IMR-90 (cell line): Measurements from ENCODE around the gene DNAJC5. TPM values are rescaled to one million over a fixed set of nuclear protein-coding genes. Genes with fewer than 3 reads are reported as not detected.

Experiments
- ATAC-seq: fragments of 200-7000 bp; cut with Tn5 transposase; 2 replicates; pipeline ENCODE4 v1.9.1; 2020; ENCODE audit warnings: low read depth, mild to moderate bottlenecking, moderate library complexity
- BruUV-seq: library from RNA; stranded (reverse); fragments of 400-500 nt; replicated peaks from 2 replicates; lab custom pipeline; 2021; lab: Mats Ljungman, UMichigan
- CTCF ChIA-PET: fragments of 300-600 bp; formaldehyde crosslinking; extraction: SDS; loops from one replicate; lab custom pipeline; 2021; ENCODE audit warnings: antibody characterized with exemption; lab: Yijun Ruan, JAX
- POLR2A ChIA-PET: fragments of 300-600 bp; sonication (Branson Sonifier 250); formaldehyde crosslinking; loops from one replicate; lab custom pipeline; 2022; ENCODE audit warnings: antibody characterized with exemption; ENCODE audit not compliant: unreplicated experiment; lab: Charles Lee
- DNase-seq: peaks from one replicate; pipeline ENCODE4 v3.0.0; 2013
- H2AFZ ChIP-seq: replicated peaks from 2 replicates; pipeline ENCODE3; 2013; ENCODE audit warnings: low read length, mild to moderate bottlenecking; ENCODE audit not compliant: poor library complexity
- H2AK5ac ChIP-seq: 2 replicates; pipeline ENCODE4 v1.6.1; 2013; ENCODE audit warnings: low read depth, low read length, inconsistent platforms
- H2AK9ac ChIP-seq: replicated peaks from 2 replicates; pipeline ENCODE3; 2013; ENCODE audit warnings: mild to moderate bottlenecking, low read depth, low read length, moderate library complexity; ENCODE audit not compliant: poor library complexity
- H2BK120ac ChIP-seq: 2 replicates; pipeline ENCODE4 v1.6.1; 2013; ENCODE audit warnings: low read depth, low read length, inconsistent platforms
- H2BK15ac ChIP-seq: 3 replicates; pipeline ENCODE4 v1.6.1; 2013; ENCODE audit warnings: low read depth, low read length, inconsistent platforms
- H2BK20ac ChIP-seq: 2 replicates; pipeline ENCODE4 v1.6.1; 2013; ENCODE audit warnings: low read depth, mild to moderate bottlenecking, inconsistent platforms, low read length, moderate library complexity
- H2BK5ac ChIP-seq: 2 replicates; pipeline ENCODE4 v1.6.1; 2013; ENCODE audit warnings: mild to moderate bottlenecking, low read depth, low read length, inconsistent platforms; ENCODE audit not compliant: poor library complexity, severe bottlenecking
- H3K14ac ChIP-seq: replicated peaks from 2 replicates; pipeline ENCODE4 v1.6.1; 2013; ENCODE audit warnings: low read depth, low read length, inconsistent platforms
- H3K18ac ChIP-seq: 2 replicates; pipeline ENCODE4 v1.6.1; 2013; ENCODE audit warnings: low read depth, low read length, control low read depth
- H3K23ac ChIP-seq: 2 replicates; pipeline ENCODE4 v1.6.1; 2013; ENCODE audit warnings: low read depth, low read length, inconsistent platforms
- H3K27ac ChIP-seq: 2 replicates; pipeline ENCODE4 v1.5.1; 2013; ENCODE audit warnings: mild to moderate bottlenecking, control low read depth, low read length; ENCODE audit not compliant: insufficient read depth
- H3K27me3 ChIP-seq: 2 replicates; pipeline ENCODE4 v1.6.1; 2013; ENCODE audit warnings: low read length; ENCODE audit not compliant: control insufficient read depth, insufficient read depth
- H3K36me3 ChIP-seq: 2 replicates; pipeline ENCODE4 v1.6.1; 2013; ENCODE audit warnings: low read length, mixed read lengths; ENCODE audit not compliant: control insufficient read depth, insufficient read depth
- H3K4ac ChIP-seq: 2 replicates; pipeline ENCODE4 v1.6.1; 2013; ENCODE audit warnings: low read depth, low read length, inconsistent platforms
- H3K4me1 ChIP-seq: 2 replicates; pipeline ENCODE4 v1.6.1; 2013; ENCODE audit warnings: low read length, mixed read lengths; ENCODE audit not compliant: control insufficient read depth, insufficient read depth
- H3K4me2 ChIP-seq: 2 replicates; pipeline ENCODE4 v1.6.1; 2013; ENCODE audit warnings: low read depth, mild to moderate bottlenecking, control low read depth, low read length, moderate library complexity
- H3K4me3 ChIP-seq: 2 replicates; pipeline ENCODE4 v1.5.1; 2013; ENCODE audit warnings: low read depth, mild to moderate bottlenecking, control low read depth, low read length, moderate library complexity; ENCODE audit not compliant: insufficient read depth
- H3K56ac ChIP-seq: 2 replicates; pipeline ENCODE4 v1.6.1; 2013; ENCODE audit warnings: low read length, inconsistent platforms; ENCODE audit not compliant: insufficient read depth; ENCODE audit errors: extremely low read depth
- H3K79me1 ChIP-seq, 2 experiments: 2 replicates each; pipeline ENCODE4 v1.6.1; 2013; ENCODE audit warnings: low read length in 2 of 2, inconsistent platforms in 1 of 2, low read depth in 1 of 2
- H3K9ac ChIP-seq: 2 replicates; pipeline ENCODE4 v1.6.1; 2013; ENCODE audit warnings: low read depth, low read length, control low read depth
- H3K9me1 ChIP-seq: 2 replicates; pipeline ENCODE4 v1.6.1; 2013; ENCODE audit warnings: low read length, inconsistent platforms; ENCODE audit not compliant: insufficient read depth
- H3K9me3 ChIP-seq: 2 replicates; pipeline ENCODE4 v1.6.1; 2013; ENCODE audit warnings: low read length; ENCODE audit not compliant: control insufficient read depth, insufficient read depth
- H4K20me1 ChIP-seq: 2 replicates; pipeline ENCODE4 v1.6.1; 2013; ENCODE audit warnings: low read length, inconsistent platforms; ENCODE audit not compliant: insufficient read depth
- H4K5ac ChIP-seq: 2 replicates; pipeline ENCODE4 v1.6.1; 2013; ENCODE audit warnings: mild to moderate bottlenecking, low read depth, low read length, control low read depth
- H4K8ac ChIP-seq, 2 experiments: 2 replicates each; pipeline ENCODE4 v1.6.1; 2013; ENCODE audit warnings: low read depth in 2 of 2, low read length in 2 of 2, control low read depth in 1 of 2, inconsistent platforms in 1 of 2
- H4K91ac ChIP-seq: 2 replicates; pipeline ENCODE4 v1.6.1; 2013; ENCODE audit warnings: low read depth, low read length, inconsistent platforms; ENCODE audit not compliant: insufficient read depth
- BHLHE40 ChIP-seq: fragments of 150-350 bp; IDR thresholded peaks from 2 replicates; pipeline ENCODE4 v1.6.1; 2016; ENCODE audit warnings: mild to moderate bottlenecking, low read depth, low read length
- CEBPB ChIP-seq: IDR thresholded peaks from 2 replicates; pipeline ENCODE4 v1.6.1; 2012; ENCODE audit warnings: low read depth, low read length, improper control_type of control experiment
- CHD1 ChIP-seq: IDR thresholded peaks from 2 replicates; pipeline ENCODE4 v1.6.1; 2012; ENCODE audit warnings: low read depth, low read length, improper control_type of control experiment
- ELK1 ChIP-seq: fragments of 150-350 bp; IDR thresholded peaks from 2 replicates; pipeline ENCODE4 v1.6.1; 2016; ENCODE audit warnings: low read depth, mild to moderate bottlenecking, low read length, moderate library complexity, borderline replicate concordance
- FOS ChIP-seq: fragments of 150-350 bp; IDR thresholded peaks from 2 replicates; pipeline ENCODE4 v1.6.1; 2016; ENCODE audit warnings: low read depth, low read length
- MAFK ChIP-seq: IDR thresholded peaks from 2 replicates; pipeline ENCODE4 v1.6.1; 2012; ENCODE audit warnings: low read depth, low read length, improper control_type of control experiment
- MAZ ChIP-seq: IDR thresholded peaks from 2 replicates; pipeline ENCODE4 v1.6.1; 2012; ENCODE audit warnings: low read depth, mild to moderate bottlenecking, low read length, improper control_type of control experiment, moderate library complexity, borderline replicate concordance
- MXI1 ChIP-seq: IDR thresholded peaks from 2 replicates; pipeline ENCODE4 v1.6.1; 2012; ENCODE audit warnings: low read depth, mild to moderate bottlenecking, low read length, moderate library complexity, borderline replicate concordance
- NFE2L2 ChIP-seq: fragments of 150-350 bp; IDR thresholded peaks from 2 replicates; pipeline ENCODE4 v1.6.1; 2016; ENCODE audit warnings: low read depth, mild to moderate bottlenecking, low read length
- RAD21 ChIP-seq: IDR thresholded peaks from 2 replicates; pipeline ENCODE4 v1.6.1; 2012; ENCODE audit warnings: low read length, improper control_type of control experiment
- RCOR1 ChIP-seq: IDR thresholded peaks from 2 replicates; pipeline ENCODE4 v1.6.1; 2012; ENCODE audit warnings: mild to moderate bottlenecking, low read length, improper control_type of control experiment; ENCODE audit not compliant: insufficient replicate concordance
- WGBS, 2 experiments: methylation state at CpG; one replicate each; pipeline versions ENCODE4 v1.1.5 to v1.1.7; 2013; ENCODE audit warnings: missing lambda C conversion rate in 2 of 2; ENCODE audit not compliant: insufficient read length in 1 of 2; ENCODE audit errors: extremely low coverage in 2 of 2; 5-methylcytosine and 5-hydroxymethylcytosine counted together
- dilution Hi-C: fragments of 300-500 bp; cut with HindIII; formaldehyde crosslinking; loops from one replicate; pipeline ENCODE4 v1.14.3; 2018; ENCODE audit warnings: low sequenced_read_pairs; ENCODE audit not compliant: unreplicated experiment
- in situ Hi-C: fragments of 300-500 bp; cut with MboI; formaldehyde crosslinking; loops from 3 replicates; pipeline ENCODE4 v1.14.3; 2019; ENCODE audit warnings: low sequenced_read_pairs, inconsistent platforms, mixed read lengths
- intact Hi-C: fragments of 100-400 bp; cut with micrococcal nuclease; formaldehyde crosslinking; loops from 2 replicates; pipeline ENCODE4 v1.10.0; 2022
- polyA plus RNA-seq, 3 experiments: library from polyadenylated mRNA; depleted of rRNA; stranded (reverse); fragments of >200 nt; gene quantifications; 2 replicates each; pipeline ENCODE4 v1.2.3, GENCODE V29; 2012; ENCODE audit warnings: low replicate concordance in 1 of 3
- total RNA-seq: library from RNA; depleted of rRNA; stranded (reverse); fragments of >200 nt; gene quantifications from 2 replicates; pipeline ENCODE4 v1.2.3, GENCODE V29; 2012

Gene DNAJC5
- total and polyA plus RNA-seq, 2 of the 4 experiments (the other 2 are of a cell fraction): 35.6 to 45.2 TPM

DNA sequence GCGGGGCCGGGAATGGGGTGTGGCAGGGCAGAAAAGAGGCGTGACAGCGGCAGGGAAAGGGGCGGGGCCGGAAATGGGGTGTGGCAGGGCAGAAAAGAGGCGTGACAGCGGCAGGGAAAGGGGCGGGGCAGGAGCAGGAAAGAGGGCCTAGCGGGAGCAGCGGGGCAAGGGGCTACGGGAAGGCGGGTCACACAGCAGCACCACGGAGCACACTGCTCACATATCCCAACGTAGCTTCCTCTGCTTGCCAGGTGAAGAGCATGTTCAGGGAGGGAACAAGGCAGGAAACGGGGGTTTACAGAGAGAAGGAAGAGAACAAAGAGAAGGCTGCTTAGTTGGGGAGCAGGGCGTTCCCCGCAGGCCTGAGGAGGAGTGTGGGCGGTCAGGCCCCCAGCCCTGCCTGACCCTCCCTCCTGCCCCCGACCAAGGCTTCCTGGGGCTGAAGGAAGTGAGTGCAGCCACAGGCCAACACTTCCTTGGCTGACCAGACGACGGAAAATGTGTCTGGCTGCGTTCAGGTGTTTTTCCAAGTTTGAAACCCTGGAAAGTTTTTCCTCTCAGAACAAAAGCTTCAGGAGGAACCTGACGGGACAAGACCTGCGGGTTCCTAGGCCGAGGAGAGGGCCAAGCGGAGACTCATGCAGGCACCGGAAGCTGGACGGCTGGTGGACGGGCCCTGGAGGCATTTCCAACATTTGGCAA, 47.5 kb downstream of the DNAJC5 start:
- H2AFZ ChIP-seq: peak overlapping the region; percentile 51
- no peak overlapping the region for H3K9ac ChIP-seq
- dilution Hi-C loops: no loop called here
- peaks cover 81% of the 10 kb centered on the region for H4K20me1 ChIP-seq
- no peak overlapping the region for H3K56ac ChIP-seq
- no peak overlapping the region for H3K14ac ChIP-seq
- no TSS peak for BruUV-seq
- no peak overlapping the region for H3K27ac ChIP-seq
- H2BK20ac ChIP-seq: no peak overlapping the region
- no peak overlapping the region for H2BK15ac ChIP-seq
- H2AK9ac ChIP-seq: peak overlapping the region; percentile 50
- H3K79me1 ChIP-seq: peaks cover 18 to 67% of the 10 kb centered on the region in 2 experiments
- no peak overlapping the region for H3K23ac ChIP-seq
- no peak overlapping the region for H3K4me3 ChIP-seq
- no peak overlapping the region for H2BK5ac ChIP-seq
- H3K36me3 ChIP-seq: peaks cover 56% of the 10 kb centered on the region
- H3K4ac ChIP-seq: no peak overlapping the region
- H3K9me1 ChIP-seq: peaks cover 4% of the 10 kb centered on the region; the same call in 1 of the 2 replicates
- no peak overlapping the region for H4K5ac ChIP-seq
- WGBS, 2 experiments: 66% methylated on average over 4 of the region's 30 CpGs; no CpG with 5 or more reads in 1 of the 2 experiments
- ATAC-seq (no peak), DNase-seq (peak; percentile 4)
- ChIA-PET CTCF (no interaction called here), POLR2A (no interaction called here)
- H3K4me1 ChIP-seq: no peaks in the 10 kb centered on the region
- no peak for TF ChIP-seq RAD21
- no peak for TF ChIP-seq MXI1
- no peak for TF ChIP-seq ELK1
- no peak for TF ChIP-seq MAZ
- TF ChIP-seq NFE2L2: no peak
- no peak for TF ChIP-seq RCOR1
- no peak for TF ChIP-seq FOS
- no peak for TF ChIP-seq CHD1
- no peak for TF ChIP-seq BHLHE40
- TF ChIP-seq MAFK: no peak
- no peak for TF ChIP-seq CEBPB
- in situ Hi-C loops: no loop called here
- no peak overlapping the region for H4K91ac ChIP-seq
- no peaks in the 10 kb centered on the region for H3K9me3 ChIP-seq
- H2BK120ac ChIP-seq: no peak overlapping the region
- no peaks in the 10 kb centered on the region for H3K27me3 ChIP-seq
- H3K4me2 ChIP-seq: no peak overlapping the region
- no peak overlapping the region for H4K8ac ChIP-seq
- no peak overlapping the region for H2AK5ac ChIP-seq
- intact Hi-C loops: no loop called here
- no peak overlapping the region for H3K18ac ChIP-seq
